Measurements from ENCODE around the gene ENAH.

DNA sequence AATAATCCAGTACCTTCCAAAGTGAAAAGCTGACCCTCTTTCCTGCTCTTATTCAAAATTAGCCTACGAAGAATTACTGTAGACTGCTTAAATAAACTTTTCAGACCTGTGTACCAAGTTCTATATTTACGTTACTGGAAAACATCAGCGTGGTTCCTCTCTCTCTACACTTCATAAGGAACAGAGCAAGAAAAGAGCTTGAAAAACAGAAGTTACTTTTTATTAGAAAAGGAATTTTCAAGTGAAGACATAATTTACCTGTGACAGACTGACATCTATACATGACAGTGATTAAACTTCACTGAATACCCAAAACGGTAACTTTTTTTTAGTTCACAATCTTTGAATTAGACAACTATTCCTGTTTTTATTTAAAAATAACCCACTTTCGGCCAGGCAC lies 2.7 kb downstream of the ENAH start:
- TF ChIP-seq, protein P1, sequence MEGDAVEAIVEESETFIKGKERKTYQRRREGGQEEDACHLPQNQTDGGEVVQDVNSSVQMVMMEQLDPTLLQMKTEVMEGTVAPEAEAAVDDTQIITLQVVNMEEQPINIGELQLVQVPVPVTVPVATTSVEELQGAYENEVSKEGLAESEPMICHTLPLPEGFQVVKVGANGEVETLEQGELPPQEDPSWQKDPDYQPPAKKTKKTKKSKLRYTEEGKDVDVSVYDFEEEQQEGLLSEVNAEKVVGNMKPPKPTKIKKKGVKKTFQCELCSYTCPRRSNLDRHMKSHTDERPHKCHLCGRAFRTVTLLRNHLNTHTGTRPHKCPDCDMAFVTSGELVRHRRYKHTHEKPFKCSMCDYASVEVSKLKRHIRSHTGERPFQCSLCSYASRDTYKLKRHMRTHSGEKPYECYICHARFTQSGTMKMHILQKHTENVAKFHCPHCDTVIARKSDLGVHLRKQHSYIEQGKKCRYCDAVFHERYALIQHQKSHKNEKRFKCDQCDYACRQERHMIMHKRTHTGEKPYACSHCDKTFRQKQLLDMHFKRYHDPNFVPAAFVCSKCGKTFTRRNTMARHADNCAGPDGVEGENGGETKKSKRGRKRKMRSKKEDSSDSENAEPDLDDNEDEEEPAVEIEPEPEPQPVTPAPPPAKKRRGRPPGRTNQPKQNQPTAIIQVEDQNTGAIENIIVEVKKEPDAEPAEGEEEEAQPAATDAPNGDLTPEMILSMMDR (IDR thresholded peaks at IDR 0.05) = no peak
- no peak for TF ChIP-seq POLR2A (IDR thresholded peaks at IDR 0.05)

Data from esophagus squamous epithelium (tissue), 4 donors.